CD4-positive, alpha-beta T cell (primary cell): ENCODE measurements around the gene C11orf68. TPM values are rescaled to one million over a fixed set of nuclear protein-coding genes. Genes with fewer than 3 reads are reported as not detected.

Experiments
- ATAC-seq: fragments of 200-7000 bp; cut with Tn5 transposase; one replicate; pipeline ENCODE4 v1.10.0; 2022; ENCODE audit warnings: mild to moderate bottlenecking; ENCODE audit not compliant: poor library complexity
- CTCF ChIA-PET: fragments of 350-600 bp; sonication (Branson Sonifier 250); formaldehyde crosslinking; loops from one replicate; lab custom pipeline; 2021; ENCODE audit warnings: antibody characterized with exemption, inconsistent platforms; lab: Charles Lee
- POLR2A ChIA-PET: fragments of 350-600 bp; sonication (Branson Sonifier 250); formaldehyde crosslinking; loops from one replicate; lab custom pipeline; 2021; ENCODE audit warnings: antibody characterized with exemption, inconsistent platforms; lab: Charles Lee
- DNase-seq, 14 experiments: peaks; one replicate each; pipeline ENCODE4 v3.0.0-alpha.2; 2013 to 2020; ENCODE audit warnings: mixed read lengths in 2 of 14
- H3K27ac ChIP-seq, 2 donors: one replicate each; pipeline versions ENCODE4 v1.5.1 to v1.7.0; 2013; ENCODE audit warnings: low read length in 2 of 2, low read depth in 1 of 2, mild to moderate bottlenecking in 1 of 2
- H3K27me3 ChIP-seq, 2 experiments: 1 replicate in 1 of 2; 2 replicates in 1 of 2; pipeline versions ENCODE4 v1.6.1 to v1.7.0; 2013; ENCODE audit warnings: low read length in 2 of 2, control low read depth in 1 of 2, mild to moderate bottlenecking in 1 of 2, moderate library complexity in 1 of 2; ENCODE audit not compliant: insufficient read depth in 2 of 2, control insufficient read depth in 1 of 2
- H3K36me3 ChIP-seq: one replicate; pipeline ENCODE4 v1.6.1; 2013; ENCODE audit warnings: low read length, control low read depth; ENCODE audit not compliant: insufficient read depth
- H3K4me1 ChIP-seq: one replicate; pipeline ENCODE4 v1.6.1; 2013; ENCODE audit warnings: low read length, control low read depth; ENCODE audit not compliant: insufficient read depth
- H3K4me3 ChIP-seq: one replicate; pipeline ENCODE4 v1.5.1; 2013; ENCODE audit warnings: mild to moderate bottlenecking, low read length, moderate library complexity
- H3K9me3 ChIP-seq, 2 experiments: 1 replicate in 1 of 2; 2 replicates in 1 of 2; pipeline versions ENCODE4 v1.6.1 to v1.7.0; 2013; ENCODE audit warnings: low read length in 2 of 2, mild to moderate bottlenecking in 2 of 2, control low read depth in 1 of 2, moderate library complexity in 1 of 2; ENCODE audit not compliant: control insufficient read depth in 1 of 2, insufficient read depth in 1 of 2
- H3K27ac Mint-ChIP-seq: one replicate; pipeline ENCODE4 v1.8.0; 2020; ENCODE audit warnings: mixed read lengths
- H3K27me3 Mint-ChIP-seq: one replicate; pipeline ENCODE4 v1.8.0; 2021; ENCODE audit warnings: mixed read lengths
- H3K36me3 Mint-ChIP-seq: one replicate; pipeline ENCODE4 v1.8.0; 2021; ENCODE audit warnings: low read depth, mixed read lengths
- H3K4me1 Mint-ChIP-seq: one replicate; pipeline ENCODE4 v1.8.0; 2021; ENCODE audit warnings: low read depth, mixed read lengths
- H3K4me3 Mint-ChIP-seq: one replicate; pipeline ENCODE4 v1.8.0; 2020; ENCODE audit warnings: mild to moderate bottlenecking, mixed read lengths
- H3K9me3 Mint-ChIP-seq: one replicate; pipeline ENCODE4 v1.8.0; 2020; ENCODE audit warnings: mixed read lengths
- CTCF ChIP-seq: fragments of 200-600 bp; IDR thresholded peaks from one replicate; pipeline ENCODE4 v1.8.0; 2022; ENCODE audit warnings: antibody characterized with exemption, mild to moderate bottlenecking
- intact Hi-C, 2 experiments: fragments of 100-400 bp; cut with DNase I in 1 of 2; cut with micrococcal nuclease in 1 of 2; formaldehyde crosslinking; loops; one replicate each; pipeline versions ENCODE4 v1.15.1 to v1.9.0; 2023 to 2025; cut with DNase I, micrococcal nuclease
- total RNA-seq, 174 experiments: library from RNA in 2 of 174; stranded (reverse) in 2 of 174; gene quantifications; one replicate each; pipeline ENCODE4 v1.2.3 and lab custom pipeline; 2021 to 2026

C11orf68 gene
- total RNA-seq, 2 experiments from 2014 or later: 13.7 to 13.8 TPM

- H3K9me3 Mint-ChIP-seq: no peaks in the 10 kb centered on the region
- no peaks in the 10 kb centered on the region for H3K9me3 ChIP-seq
- ChIA-PET CTCF (interaction anchor here (1.1 to 2.1 kb wide), 2 partner anchors 73 to 77 kb away, joined by 3 to 9 read pairs; partner anchors contain the start of gene FIBP), POLR2A (interaction anchor here (1.1 to 4.9 kb wide), 9 partner anchors 9 to 101 kb away, joined by 3 to 44 read pairs (median 6); partner anchors contain the start of genes BANF1, C11orf68, CCDC85B and DRAP1)
- peak within 1 kb of the TSS; percentile 99 for H3K4me3 Mint-ChIP-seq
- ATAC-seq (peak; percentile 90), DNase-seq (peak; percentile 89 to 99 (median 94))
- peaks cover 52% of the 10 kb centered on the region for H3K4me1 ChIP-seq
- H3K36me3 Mint-ChIP-seq: peaks cover 51% of the 10 kb centered on the region
- TF ChIP-seq CTCF: no peak
- H3K27ac ChIP-seq: peak within 1 kb of the TSS; percentile 93 to 95
- intact Hi-C loops: loop anchor here (1.0 to 2.0 kb wide), 7 partner anchors 33 to 103 kb away; partner anchors contain the start of genes BANF1 (in 2 of the 2), C11orf68 (in 2 of the 2), DRAP1 (in 2 of the 2) and EIF1AD (in 2 of the 2)
- H3K36me3 ChIP-seq: peaks cover 29% of the 10 kb centered on the region
- H3K4me3 ChIP-seq: peak within 1 kb of the TSS; percentile 92
- H3K27me3 Mint-ChIP-seq: no peaks in the 10 kb centered on the region
- peaks cover 53% of the 10 kb centered on the region for H3K4me1 Mint-ChIP-seq
- no peaks in the 10 kb centered on the region for H3K27me3 ChIP-seq
- peak within 1 kb of the TSS; percentile 96 for H3K27ac Mint-ChIP-seq
These were observed 42.6 kb upstream of the C11orf68 start, which contains the start of gene SART1 for GRCh38 chr11:65961267-65962140. TSS of gene SART1 (plus strand) at chr11:65961734. CDS start at chr11:65961781, 47 bp downstream.

GRCh38 chr11:65960824-65961266, 42.0 kb upstream of the C11orf68 start:
- Histone ChIP-seq H3K4me3 (peak overlapping the region; percentile 92), H3K27me3 (no peaks in the 10 kb centered on the region), H3K27ac (peak overlapping the region; percentile 93 to 95), H3K9me3 (no peaks in the 10 kb centered on the region), H3K36me3 (peaks cover 23% of the 10 kb centered on the region), H3K4me1 (peaks cover 56% of the 10 kb centered on the region)
- H3K27ac Mint-ChIP-seq: peak overlapping the region; percentile 96
- peak overlapping the region; percentile 99 for H3K4me3 Mint-ChIP-seq
- H3K9me3 Mint-ChIP-seq: no peaks in the 10 kb centered on the region
- ATAC-seq (peak; percentile 4), DNase-seq (no peak)
- ChIA-PET CTCF (interaction anchor here (1.1 to 2.1 kb wide), 2 partner anchors 73 to 76 kb away, joined by 3 to 9 read pairs; partner anchors contain the start of gene FIBP), POLR2A (interaction anchor here (0.7 to 4.9 kb wide), 8 partner anchors 10 to 101 kb away, joined by 3 to 44 read pairs (median 6); partner anchors contain the start of genes C11orf68, CCDC85B, DRAP1 and FIBP)
- H3K4me1 Mint-ChIP-seq: peaks cover 52% of the 10 kb centered on the region
- TF ChIP-seq CTCF: no peak
- peaks cover 45% of the 10 kb centered on the region for H3K36me3 Mint-ChIP-seq
- H3K27me3 Mint-ChIP-seq: no peaks in the 10 kb centered on the region
- intact Hi-C loops: loop anchor here (1.0 to 2.0 kb wide), 7 partner anchors 32 to 103 kb away; partner anchors contain the start of genes BANF1 (in 2 of the 2), C11orf68 (in 2 of the 2), DRAP1 (in 2 of the 2) and EIF1AD (in 2 of the 2)

GRCh38 chr11:65958774-65959420, 40.0 kb upstream of the C11orf68 start:
- Mint-ChIP-seq H3K27me3 (no peaks in the 10 kb centered on the region), H3K36me3 (peaks cover 25% of the 10 kb centered on the region), H3K4me1 (peaks cover 47% of the 10 kb centered on the region), H3K9me3 (no peaks in the 10 kb centered on the region), H3K27ac (peak overlapping the region; percentile 92), H3K4me3 (no peak overlapping the region)
- Histone ChIP-seq H3K4me3 (no peak overlapping the region), H3K27me3 (no peaks in the 10 kb centered on the region), H3K4me1 (peaks cover 51% of the 10 kb centered on the region), H3K36me3 (peaks cover 3% of the 10 kb centered on the region), H3K27ac (no peak overlapping the region), H3K9me3 (no peaks in the 10 kb centered on the region)
- intact Hi-C loops: no loop called here
- CTCF ChIA-PET: no interaction called here
- POLR2A ChIA-PET: interaction anchor here (1.1 to 3.6 kb wide), 3 partner anchors 40 to 101 kb away, joined by 3 to 25 read pairs (median 3); partner anchors contain the start of genes C11orf68, CCDC85B and DRAP1
- peak in 1 of 14 experiments; percentile 23 for DNase-seq
- ATAC-seq: no peak
- TF ChIP-seq CTCF: no peak
